GM23248 (cell line): ENCODE results near the gene MTHFR.

Experiments used
- EZH2 ChIP-seq: fragments of 200-600 bp; sonication (generic); IDR thresholded peaks from 2 replicates; pipeline ENCODE4 v1.6.1; 2018; ENCODE audit warnings: antibody characterized with exemption, mild to moderate bottlenecking; ENCODE audit not compliant: insufficient read depth, poor library complexity, severe bottlenecking
- EZH2phosphoT487 ChIP-seq: fragments of 200-600 bp; sonication (generic); IDR thresholded peaks from 2 replicates; pipeline ENCODE4 v1.6.1; 2018; ENCODE audit warnings: antibody characterized with exemption, moderate library complexity, mild to moderate bottlenecking, low read depth; ENCODE audit not compliant: insufficient read depth

DNA sequence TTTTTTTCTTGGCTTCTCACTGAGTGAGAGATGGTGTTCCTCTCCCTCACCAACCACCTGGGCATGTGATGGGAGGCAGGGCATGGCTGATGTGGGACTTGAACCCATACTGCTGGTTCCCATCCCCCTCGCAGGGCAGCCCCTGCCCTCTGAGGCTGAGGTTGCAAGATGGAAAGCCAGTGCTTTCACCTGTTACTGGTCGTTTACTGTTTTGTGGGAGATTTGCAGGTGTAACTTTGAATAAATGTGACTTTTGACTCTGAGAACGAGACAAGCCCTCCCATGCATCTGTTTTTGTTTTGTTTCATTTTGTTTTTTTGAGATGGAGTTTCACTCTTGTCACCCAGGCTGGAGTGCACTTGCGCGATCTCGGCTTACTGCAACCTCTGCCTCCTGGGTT is 22.2 kb downstream of the MTHFR start:
- TF ChIP-seq EZH2phosphoT487: no peak
- no peak for TF ChIP-seq EZH2
